ENCODE results near the gene MGAT1.
"Not testable (repeated sequence)": the region's sequence is repeated elsewhere in the genome, so short reads cannot be mapped to it uniquely, and the experiment has no call there.

The MGAT1 gene

DNA sequence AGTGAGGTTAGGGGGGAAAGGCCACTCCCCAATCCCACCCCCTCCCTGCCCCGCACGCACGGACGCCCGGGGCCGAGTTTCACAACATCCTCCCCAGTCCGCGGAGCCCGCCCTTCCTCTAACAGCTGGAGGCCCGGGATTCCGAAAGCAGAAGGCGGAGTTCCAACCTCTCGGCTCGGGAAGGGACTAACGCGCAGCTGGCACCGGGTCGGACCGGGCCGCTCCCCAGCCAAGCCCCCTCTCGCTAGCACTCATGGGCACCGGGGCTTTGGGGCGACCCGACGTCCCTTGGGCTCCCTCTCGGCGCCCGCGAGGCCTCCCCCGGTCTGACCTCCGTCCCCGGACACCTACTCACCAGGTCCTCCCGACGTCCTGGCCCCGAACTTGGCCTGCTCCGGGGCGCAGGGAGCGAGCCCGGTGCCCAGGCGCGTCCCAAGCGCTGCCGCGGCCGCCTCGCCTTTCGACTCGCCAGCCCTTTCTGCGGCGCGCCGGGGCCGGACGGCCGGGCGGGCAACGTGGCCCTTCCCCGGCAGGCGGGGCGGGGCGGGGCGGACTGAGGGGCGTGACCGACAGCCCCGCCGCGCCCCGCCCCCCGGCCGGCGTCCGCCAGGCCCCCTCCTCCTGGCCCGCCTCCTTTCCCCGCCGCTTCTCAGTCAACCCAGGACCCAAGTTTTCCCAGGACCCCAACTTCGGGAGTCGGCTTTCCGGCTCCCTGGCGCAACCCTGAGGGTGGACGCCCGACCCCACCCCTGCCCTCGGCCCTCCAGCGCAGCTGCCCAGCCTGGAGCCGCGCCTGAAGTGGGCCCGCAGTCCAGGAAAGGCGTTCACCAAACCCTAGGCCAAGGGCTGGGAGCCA lies at the start of gene MGAT1:
Gene MGAT1, minus strand, starts transcription at position 482 of the 856 bp plus-strand sequence. CDS start 9,835 bp downstream, outside the sequence.
- DNase-seq = peak in 10 of 14 donors; percentile 47 to 81 (median 68)

- no peak for DNase-seq
Observed at GRCh38 chr5:180850434-180851078, 48.0 kb upstream of the MGAT1 start.

DNA sequence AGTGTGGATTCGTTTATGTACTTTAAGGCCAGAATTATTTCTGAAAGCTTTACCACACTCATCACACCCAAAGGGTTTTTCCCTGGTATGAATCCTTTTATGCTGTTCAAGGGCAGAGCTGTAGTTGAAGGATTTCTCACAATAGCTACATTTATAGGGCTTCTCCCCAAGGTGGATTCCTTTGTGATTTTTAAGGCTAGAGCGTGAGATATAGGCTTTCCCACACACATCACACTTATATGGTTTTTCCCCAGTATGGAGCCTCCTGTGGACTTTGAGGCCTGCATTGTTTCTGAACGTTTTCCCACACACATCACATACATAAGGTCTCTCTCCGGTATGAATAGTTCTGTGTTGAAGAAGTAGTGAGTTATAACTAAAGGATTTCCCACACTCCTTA lies 47.2 kb upstream of the MGAT1 start:
- no peak for DNase-seq

GRCh38 chr5:180848878-180849277 lies 46.3 kb upstream of the MGAT1 start:
- DNase-seq = no peak

GRCh38 chr5:180848265-180848664 lies 45.7 kb upstream of the MGAT1 start:
- DNase-seq = no peak

DNA sequence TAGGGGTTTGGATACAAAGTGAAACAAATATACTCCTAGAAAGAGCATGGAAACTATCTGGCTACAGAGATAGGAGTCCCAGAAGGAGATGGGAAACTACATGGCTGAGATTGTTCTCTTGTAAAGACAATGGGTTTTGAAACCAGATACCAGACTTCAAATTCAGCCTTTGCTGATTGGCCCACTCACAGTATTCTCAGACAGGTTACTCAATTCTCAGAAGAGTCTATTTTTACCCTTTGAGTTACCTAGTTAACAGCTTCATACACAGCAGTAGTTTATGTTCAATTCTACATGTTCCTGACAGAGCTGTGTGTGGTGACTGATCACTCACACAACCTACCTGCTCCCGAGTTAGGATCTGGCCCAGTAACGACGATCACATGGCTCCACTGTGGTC lies 44.4 kb upstream of the MGAT1 start:
- DNase-seq = no peak

- DNase-seq = no peak
Observed at GRCh38 chr5:180844858-180845257, 42.3 kb upstream of the MGAT1 start.

DNA sequence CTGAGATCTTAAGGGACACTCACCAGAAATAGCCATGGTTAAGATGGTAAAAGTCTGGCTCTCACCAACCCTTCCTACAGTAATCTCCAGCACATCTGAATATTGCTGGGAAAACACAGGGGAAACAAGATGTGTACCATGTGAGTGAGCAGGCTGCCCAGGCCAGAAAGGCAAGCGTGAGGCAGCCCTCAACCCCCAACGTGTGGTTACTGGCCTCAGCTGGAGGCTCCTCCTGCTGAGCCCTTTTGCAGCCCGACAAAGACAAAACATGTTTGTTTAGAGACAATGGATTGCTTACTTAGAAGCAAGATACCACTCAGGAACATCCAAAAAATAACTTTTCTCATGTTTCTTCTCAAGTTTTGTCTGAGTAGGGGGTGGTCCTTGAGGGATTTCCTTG lies 41.8 kb upstream of the MGAT1 start:
- no peak for DNase-seq

DNA sequence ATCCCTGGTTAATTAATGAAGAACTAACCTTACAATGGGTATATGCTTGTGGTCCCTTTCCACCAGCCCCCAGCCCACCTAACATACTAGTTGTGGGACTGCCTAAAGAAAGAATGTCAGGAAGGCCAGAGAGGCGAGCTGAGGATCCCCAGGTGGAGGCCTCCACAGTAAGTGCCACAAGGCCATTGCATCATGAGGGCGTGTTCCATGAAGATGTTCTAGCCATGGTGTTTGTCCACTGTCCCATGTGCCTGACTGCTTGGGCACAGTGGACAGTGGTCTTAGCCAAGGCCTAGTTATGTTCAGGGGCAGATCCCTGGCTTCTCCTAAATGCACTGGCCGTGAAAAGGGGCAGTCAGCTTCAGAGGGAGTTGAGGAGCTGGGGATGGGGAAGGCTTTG lies 37.3 kb upstream of the MGAT1 start:
- no peak for DNase-seq

- no peak for DNase-seq
Observed at GRCh38 chr5:180839227-180839626, 36.6 kb upstream of the MGAT1 start.

GRCh38 chr5:180837478-180837877 lies 34.9 kb upstream of the MGAT1 start:
- no peak for DNase-seq

DNA sequence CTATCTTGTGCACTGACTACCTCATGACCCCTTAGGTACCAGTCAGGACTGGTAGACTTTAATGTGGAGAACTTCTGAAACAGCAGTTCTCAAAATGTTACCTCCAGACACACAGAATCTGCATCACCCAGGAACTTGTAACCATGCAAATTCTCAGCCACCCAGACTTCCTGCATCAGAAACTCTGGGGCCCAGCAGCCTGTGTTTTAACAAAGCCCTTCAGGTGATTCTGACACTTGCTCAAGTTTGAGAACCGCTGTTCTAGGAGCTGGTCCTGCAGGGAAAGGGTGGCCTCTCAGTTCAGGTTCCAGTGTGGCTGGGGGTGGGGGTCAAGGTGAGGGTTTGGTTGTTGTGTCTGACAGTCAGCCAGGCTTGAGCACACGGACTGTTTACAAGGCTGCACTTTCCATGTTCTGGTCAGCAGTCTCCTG lies 30.0 kb upstream of the MGAT1 start:
- DNase-seq = no peak

DNA sequence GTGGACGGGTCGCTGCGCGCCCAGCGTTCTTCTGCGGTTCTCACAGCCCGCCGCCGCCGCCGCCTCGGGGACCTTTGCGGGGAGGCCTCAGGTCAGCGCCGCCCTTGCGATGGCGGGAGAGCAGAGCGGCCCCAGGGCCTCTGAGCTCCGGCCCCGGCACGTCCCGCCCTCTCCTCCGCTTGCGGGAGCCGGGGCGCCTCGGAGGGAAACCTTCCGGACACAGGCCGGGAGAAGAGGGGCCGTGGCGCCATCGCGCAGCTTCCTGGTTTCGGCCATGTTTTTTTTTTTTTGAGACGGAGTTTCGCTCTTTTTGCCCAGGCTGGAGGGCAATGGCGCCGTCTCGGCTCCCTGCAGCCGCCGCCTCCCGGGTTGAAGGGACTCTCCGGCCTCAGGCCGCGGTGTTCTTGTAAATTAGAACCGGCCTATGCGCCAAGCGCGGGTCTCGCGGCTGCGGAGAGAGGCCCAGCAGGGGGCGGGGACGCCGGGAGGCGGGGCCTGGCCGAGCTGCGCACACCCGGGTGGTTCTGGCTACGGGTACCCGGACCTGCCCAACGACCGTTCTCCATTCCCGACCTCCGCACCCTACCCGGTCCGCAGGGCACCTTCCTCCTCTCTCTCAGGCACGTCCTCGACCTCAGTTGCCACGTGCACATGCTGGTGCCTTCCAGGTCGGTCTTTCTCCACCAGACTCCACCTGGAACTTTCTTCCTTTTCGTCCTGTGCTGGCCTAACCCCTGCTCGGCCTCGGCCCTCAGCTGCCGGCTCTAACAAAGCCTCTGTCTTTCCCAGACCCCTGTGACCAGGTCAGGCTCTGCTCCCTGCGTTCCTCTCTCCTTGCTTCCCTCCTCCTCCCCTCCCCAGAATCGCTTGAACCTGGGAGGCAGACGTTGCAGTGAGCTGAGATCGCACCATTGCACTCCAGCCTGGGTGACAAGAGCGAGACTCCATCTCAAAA lies 28.8 kb upstream of the MGAT1 start:
- peak in 13 of 14 donors; percentile 56 to 86 (median 78) for DNase-seq

GRCh38 chr5:180830253-180831138 lies 27.9 kb upstream of the MGAT1 start:
- peak in 12 of 14 donors; percentile 60 to 85 (median 70) for DNase-seq

- DNase-seq = no peak
Observed at GRCh38 chr5:180829726-180830125, 27.1 kb upstream of the MGAT1 start.

- DNase-seq = not testable (repeated sequence)
Observed at GRCh38 chr5:180828756-180829531, 26.3 kb upstream of the MGAT1 start.

DNA sequence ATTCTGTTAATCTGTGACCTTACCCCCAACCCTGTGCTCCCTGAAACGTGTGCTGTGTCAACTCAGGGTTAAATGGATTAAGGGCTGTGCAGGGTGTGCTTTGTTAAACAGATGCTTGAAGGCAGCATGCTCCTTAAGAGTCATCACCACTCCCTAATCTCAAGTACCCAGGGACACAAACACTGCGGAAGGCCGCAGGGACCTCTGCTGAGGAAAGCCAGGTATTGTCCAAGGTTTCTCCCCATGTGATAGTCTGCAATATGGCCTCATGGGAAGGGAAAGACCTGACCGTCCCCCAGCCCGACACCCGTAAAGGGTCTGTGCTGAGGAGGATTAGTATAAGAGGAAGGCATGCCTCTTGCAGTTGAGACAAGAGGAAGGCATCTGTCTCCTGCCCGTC lies 24.8 kb upstream of the MGAT1 start:
- not testable (repeated sequence) for DNase-seq

GRCh38 chr5:180825768-180826525 lies 23.3 kb upstream of the MGAT1 start:
- DNase-seq = no peak

- no peak for DNase-seq
Observed at GRCh38 chr5:180824630-180825476, 22.2 kb upstream of the MGAT1 start.
